Activated naive CD8-positive, alpha-beta T cell treated with anti-CD3 and anti-CD28 coated beads, Interleukin-2, amount 10 ng/mL, durations not matched to agents 7 days and 5 days (primary cell): ENCODE data around the gene SIN3B. TPM values are rescaled to one million over a fixed set of nuclear protein-coding genes. Genes with fewer than 3 reads are reported as not detected.
"Not testable (repeated sequence)": the region's sequence is repeated elsewhere in the genome, so short reads cannot be mapped to it uniquely, and the experiment has no call there.

Experiments
- ATAC-seq: fragments of 150-1000 bp; cut with Tn5 transposase; one replicate; pipeline ENCODE4 v1.10.0; 2021; ENCODE audit warnings: low read depth, moderate library complexity
- POLR2A ChIA-PET: fragments of 350-600 bp; sonication (Branson Sonifier 250); formaldehyde crosslinking; loops from one replicate; lab custom pipeline; 2021; ENCODE audit warnings: antibody characterized with exemption; lab: Charles Lee
- DNase-seq: peaks from one replicate; pipeline ENCODE4 v3.0.0; 2021
- H3K27ac Mint-ChIP-seq: one replicate; pipeline ENCODE4 v1.8.0; 2022; ENCODE audit warnings: mild to moderate bottlenecking, mixed read lengths
- H3K27me3 Mint-ChIP-seq: one replicate; pipeline ENCODE4 v1.8.0; 2022; ENCODE audit warnings: mild to moderate bottlenecking, moderate library complexity, mixed read lengths
- H3K36me3 Mint-ChIP-seq: one replicate; pipeline ENCODE4 v1.8.0; 2021; ENCODE audit warnings: mild to moderate bottlenecking, mixed read lengths
- H3K4me1 Mint-ChIP-seq: one replicate; pipeline ENCODE4 v1.8.0; 2021; ENCODE audit warnings: mixed read lengths
- H3K4me3 Mint-ChIP-seq: one replicate; pipeline ENCODE4 v1.8.0; 2022; ENCODE audit warnings: mild to moderate bottlenecking, moderate library complexity, mixed read lengths
- H3K9me3 Mint-ChIP-seq: one replicate; pipeline ENCODE4 v1.8.0; 2021; ENCODE audit warnings: mixed read lengths
- total RNA-seq, 2 experiments: library from RNA; stranded (reverse); gene quantifications; one replicate each; pipeline ENCODE4 v1.2.3, GENCODE V29; 2021

Gene SIN3B, protein sequence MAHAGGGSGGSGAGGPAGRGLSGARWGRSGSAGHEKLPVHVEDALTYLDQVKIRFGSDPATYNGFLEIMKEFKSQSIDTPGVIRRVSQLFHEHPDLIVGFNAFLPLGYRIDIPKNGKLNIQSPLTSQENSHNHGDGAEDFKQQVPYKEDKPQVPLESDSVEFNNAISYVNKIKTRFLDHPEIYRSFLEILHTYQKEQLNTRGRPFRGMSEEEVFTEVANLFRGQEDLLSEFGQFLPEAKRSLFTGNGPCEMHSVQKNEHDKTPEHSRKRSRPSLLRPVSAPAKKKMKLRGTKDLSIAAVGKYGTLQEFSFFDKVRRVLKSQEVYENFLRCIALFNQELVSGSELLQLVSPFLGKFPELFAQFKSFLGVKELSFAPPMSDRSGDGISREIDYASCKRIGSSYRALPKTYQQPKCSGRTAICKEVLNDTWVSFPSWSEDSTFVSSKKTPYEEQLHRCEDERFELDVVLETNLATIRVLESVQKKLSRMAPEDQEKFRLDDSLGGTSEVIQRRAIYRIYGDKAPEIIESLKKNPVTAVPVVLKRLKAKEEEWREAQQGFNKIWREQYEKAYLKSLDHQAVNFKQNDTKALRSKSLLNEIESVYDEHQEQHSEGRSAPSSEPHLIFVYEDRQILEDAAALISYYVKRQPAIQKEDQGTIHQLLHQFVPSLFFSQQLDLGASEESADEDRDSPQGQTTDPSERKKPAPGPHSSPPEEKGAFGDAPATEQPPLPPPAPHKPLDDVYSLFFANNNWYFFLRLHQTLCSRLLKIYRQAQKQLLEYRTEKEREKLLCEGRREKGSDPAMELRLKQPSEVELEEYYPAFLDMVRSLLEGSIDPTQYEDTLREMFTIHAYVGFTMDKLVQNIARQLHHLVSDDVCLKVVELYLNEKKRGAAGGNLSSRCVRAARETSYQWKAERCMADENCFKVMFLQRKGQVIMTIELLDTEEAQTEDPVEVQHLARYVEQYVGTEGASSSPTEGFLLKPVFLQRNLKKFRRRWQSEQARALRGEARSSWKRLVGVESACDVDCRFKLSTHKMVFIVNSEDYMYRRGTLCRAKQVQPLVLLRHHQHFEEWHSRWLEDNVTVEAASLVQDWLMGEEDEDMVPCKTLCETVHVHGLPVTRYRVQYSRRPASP
- total RNA-seq, result 10 to 100 TPM; 49.3 to 50.3 TPM

DNA sequence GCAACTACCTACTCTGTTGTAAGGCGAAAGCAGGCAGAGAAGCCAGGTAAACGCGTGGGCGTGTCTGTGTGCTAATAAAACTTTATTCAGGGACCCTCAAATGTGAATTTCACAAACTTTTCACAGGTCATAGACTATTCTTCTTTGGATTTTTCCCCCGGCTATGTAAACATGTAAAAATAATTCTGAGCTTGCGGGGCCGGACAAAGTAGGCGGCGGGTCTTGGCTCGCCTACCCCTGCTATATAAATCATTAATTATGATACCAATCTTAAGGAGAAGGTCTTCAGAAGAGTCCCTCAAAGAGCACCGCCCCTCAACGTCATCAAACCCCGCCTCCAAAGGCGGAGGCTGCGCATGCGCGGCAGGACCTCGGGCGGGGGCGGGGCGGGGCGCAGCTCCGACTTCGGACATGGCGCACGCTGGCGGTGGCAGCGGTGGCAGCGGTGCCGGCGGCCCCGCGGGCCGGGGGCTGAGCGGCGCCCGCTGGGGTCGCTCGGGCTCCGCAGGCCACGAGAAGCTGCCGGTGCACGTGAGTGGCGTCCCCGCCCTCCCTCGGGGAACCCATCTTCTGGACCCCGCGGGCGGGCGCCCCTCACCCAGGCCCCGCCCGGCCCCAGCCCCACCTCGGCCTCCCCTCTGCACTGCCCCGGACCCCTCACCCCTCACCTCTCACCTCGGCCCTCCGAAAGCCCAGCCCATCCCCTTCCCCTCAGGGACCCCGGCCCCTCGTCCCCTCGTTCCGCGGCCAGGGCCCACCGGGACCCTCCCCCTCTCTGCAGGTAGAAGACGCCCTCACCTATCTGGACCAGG lies at the start of gene SIN3B:
TSS of gene SIN3B (plus strand) at position 389 of the 812 bp plus-strand sequence. CDS start at position 412, 23 bp downstream.
- POLR2A ChIA-PET, result no interaction called here
- Mint-ChIP-seq H3K4me3 (peak within 1 kb of the TSS; percentile 89), H3K9me3 (peaks cover 2% of the 10 kb centered on the region), H3K27ac (peak within 1 kb of the TSS; percentile 89), H3K4me1 (peaks cover 28% of the 10 kb centered on the region), H3K27me3 (peaks cover 20% of the 10 kb centered on the region), H3K36me3 (peaks cover 14% of the 10 kb centered on the region)
- ATAC-seq, result peak; percentile 86
- DNase-seq, result peak; percentile 93

DNA sequence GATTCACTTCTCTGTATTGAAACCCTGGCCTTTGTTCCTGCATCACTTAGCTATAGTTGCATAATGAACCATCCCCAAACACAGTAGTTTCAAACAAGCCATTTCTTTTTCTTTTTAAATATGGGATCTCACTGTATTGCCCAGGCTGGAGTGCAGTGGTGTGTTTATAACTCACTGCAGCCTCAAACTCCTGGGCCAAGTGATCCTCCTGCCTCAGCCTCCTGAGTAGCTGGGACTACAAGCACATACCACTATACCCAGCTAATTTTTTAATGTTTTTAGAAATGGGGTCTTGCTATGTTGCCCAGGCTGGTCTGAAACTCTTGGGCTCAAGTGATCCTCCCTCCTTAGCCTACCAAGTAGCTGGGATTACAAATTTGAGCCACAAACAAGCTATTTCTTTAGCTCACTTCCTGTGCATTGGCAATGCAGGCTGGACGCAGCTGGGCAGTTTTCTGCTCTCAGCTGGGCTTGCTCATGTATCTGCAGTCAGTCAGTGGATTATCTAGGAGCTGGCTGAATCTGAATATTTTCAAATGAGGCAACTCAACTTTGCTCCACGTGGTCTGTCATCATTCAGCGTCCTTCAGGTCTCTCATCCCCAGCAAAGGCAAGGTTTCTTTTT lies 49.5 kb upstream of the SIN3B start:
- POLR2A ChIA-PET, result interaction anchor here (0.7 kb wide), 1 partner anchor 48 kb away, joined by 3 read pairs; no protein-coding TSS in a partner anchor
- Mint-ChIP-seq H3K27me3 (peaks cover 5% of the 10 kb centered on the region), H3K4me3 (no peak overlapping the region), H3K36me3 (no peaks in the 10 kb centered on the region), H3K9me3 (no peaks in the 10 kb centered on the region), H3K27ac (no peak overlapping the region), H3K4me1 (no peaks in the 10 kb centered on the region)
- DNase-seq (no peak), ATAC-seq (no peak)

DNA sequence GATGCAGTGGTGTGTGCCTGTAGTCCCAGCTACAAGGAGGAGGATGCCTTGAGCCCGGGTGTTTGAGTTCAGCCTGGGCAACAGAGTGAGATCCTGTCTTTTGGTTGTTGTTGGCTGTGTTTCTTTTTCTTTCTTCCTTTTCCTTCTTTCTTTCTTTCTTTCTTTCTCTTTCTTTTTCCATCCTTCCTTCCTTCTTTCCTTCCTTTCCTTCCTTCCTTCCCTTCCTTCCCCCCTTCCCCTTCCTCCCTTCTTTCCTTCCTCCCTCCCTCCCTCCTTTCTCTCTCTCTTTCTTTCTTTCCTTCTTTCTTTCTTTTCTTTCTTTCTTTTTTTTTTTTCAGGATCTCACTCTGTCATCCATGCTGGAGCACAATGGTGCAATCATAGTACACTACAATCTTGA lies 46.5 kb upstream of the SIN3B start:
- Mint-ChIP-seq H3K36me3 (no peaks in the 10 kb centered on the region), H3K27ac (no peak overlapping the region), H3K4me3 (no peak overlapping the region), H3K27me3 (no peaks in the 10 kb centered on the region), H3K9me3 (no peaks in the 10 kb centered on the region), H3K4me1 (no peaks in the 10 kb centered on the region)
- DNase-seq, result no peak
- POLR2A ChIA-PET, result no interaction called here
- no peak for ATAC-seq

DNA sequence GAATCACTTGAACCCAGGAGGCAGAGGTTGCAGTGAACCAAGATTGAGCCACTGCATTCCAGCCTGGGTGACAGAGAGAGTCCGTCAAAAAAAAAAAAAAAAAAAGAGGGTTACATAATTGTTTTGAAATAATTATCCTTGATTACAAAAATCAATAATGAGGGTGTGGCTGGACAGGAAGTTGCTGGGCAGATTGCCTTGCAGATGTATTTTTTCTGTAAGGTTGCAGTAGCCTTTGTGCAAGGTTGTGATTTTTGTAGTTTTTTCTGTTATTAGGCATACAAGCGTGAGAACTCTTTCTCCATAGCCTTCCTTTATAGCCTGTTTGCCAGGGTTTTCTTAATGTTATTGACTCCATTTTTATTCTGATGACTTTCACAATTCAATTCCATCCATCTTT lies 40.7 kb upstream of the SIN3B start:
- POLR2A ChIA-PET, result no interaction called here
- no peaks in the 10 kb centered on the region for H3K36me3 Mint-ChIP-seq
- ATAC-seq (no peak), DNase-seq (no peak)
- no peaks in the 10 kb centered on the region for H3K27me3 Mint-ChIP-seq
- peaks cover 2% of the 10 kb centered on the region for H3K9me3 Mint-ChIP-seq
- H3K4me1 Mint-ChIP-seq, result no peaks in the 10 kb centered on the region
- H3K4me3 Mint-ChIP-seq, result no peak overlapping the region
- H3K27ac Mint-ChIP-seq, result no peak overlapping the region

DNA sequence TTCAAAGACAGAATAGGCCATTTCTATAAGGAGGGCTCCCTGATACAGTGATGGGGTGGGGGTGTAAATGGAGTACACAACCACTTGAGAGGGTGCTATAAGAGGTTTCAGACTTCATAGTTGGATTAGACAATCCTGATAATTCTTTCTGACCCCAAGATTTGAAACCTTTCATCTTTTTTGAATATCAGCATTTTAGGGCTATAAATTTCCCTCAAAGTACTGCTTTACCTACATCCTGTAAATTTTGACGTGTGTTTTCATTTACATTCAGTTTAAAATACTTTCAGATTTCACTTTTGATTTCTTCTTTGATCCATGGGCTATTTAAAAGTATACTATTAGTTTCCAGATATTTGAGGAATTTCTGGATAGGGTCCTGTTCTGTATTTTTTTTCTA lies 40.0 kb upstream of the SIN3B start:
- Mint-ChIP-seq H3K4me1 (no peaks in the 10 kb centered on the region), H3K27me3 (no peaks in the 10 kb centered on the region), H3K9me3 (peaks cover 2% of the 10 kb centered on the region), H3K4me3 (no peak overlapping the region), H3K27ac (no peak overlapping the region), H3K36me3 (no peaks in the 10 kb centered on the region)
- DNase-seq (no peak), ATAC-seq (no peak)
- POLR2A ChIA-PET, result no interaction called here

DNA sequence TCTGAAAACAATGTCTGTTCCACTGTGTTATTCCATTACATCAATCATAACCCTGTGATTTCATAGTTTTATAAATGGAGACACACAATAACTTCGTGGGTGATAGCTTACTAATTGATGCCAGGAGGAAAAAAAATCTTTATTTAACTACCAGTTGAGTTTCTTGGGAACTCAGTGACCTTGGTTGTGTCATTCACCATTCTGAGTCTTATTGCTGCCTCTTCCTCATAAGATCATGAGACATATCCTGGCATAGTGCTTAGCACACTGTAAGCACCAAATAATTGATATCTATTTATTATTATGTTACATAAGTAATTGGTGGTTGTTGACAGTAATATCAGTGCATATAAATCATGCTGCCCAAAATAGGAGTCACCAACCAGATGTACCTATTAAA lies 39.1 kb upstream of the SIN3B start:
- no peak overlapping the region for H3K27ac Mint-ChIP-seq
- DNase-seq, result no peak
- no peak overlapping the region for H3K4me3 Mint-ChIP-seq
- peaks cover 2% of the 10 kb centered on the region for H3K9me3 Mint-ChIP-seq
- no peaks in the 10 kb centered on the region for H3K36me3 Mint-ChIP-seq
- POLR2A ChIA-PET, result no interaction called here
- no peaks in the 10 kb centered on the region for H3K27me3 Mint-ChIP-seq
- ATAC-seq, result no peak
- H3K4me1 Mint-ChIP-seq, result no peaks in the 10 kb centered on the region

DNA sequence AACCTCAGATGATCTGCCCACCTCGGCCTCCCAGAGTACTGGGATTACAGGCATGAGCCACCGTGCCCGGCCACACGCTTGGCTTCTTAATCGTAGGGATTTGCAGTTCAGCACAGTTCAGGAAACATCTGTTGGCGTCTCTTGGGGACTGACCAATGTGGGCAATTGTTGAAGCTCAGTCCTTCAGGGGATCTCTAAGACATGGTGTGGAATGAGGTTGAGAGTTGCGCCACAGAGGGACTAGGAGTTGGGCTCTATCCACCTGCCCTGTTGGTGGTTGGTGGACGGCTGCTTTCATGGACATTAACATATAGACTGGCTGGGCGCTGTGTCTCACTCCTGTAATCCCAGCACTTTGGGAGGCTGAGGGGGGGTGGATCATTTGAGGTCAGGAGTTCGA lies 37.3 kb upstream of the SIN3B start:
- Mint-ChIP-seq H3K27me3 (no peaks in the 10 kb centered on the region), H3K4me1 (no peaks in the 10 kb centered on the region), H3K4me3 (no peak overlapping the region), H3K9me3 (peaks cover 11% of the 10 kb centered on the region), H3K36me3 (no peaks in the 10 kb centered on the region), H3K27ac (no peak overlapping the region)
- POLR2A ChIA-PET, result no interaction called here
- ATAC-seq, result no peak
- no peak for DNase-seq

DNA sequence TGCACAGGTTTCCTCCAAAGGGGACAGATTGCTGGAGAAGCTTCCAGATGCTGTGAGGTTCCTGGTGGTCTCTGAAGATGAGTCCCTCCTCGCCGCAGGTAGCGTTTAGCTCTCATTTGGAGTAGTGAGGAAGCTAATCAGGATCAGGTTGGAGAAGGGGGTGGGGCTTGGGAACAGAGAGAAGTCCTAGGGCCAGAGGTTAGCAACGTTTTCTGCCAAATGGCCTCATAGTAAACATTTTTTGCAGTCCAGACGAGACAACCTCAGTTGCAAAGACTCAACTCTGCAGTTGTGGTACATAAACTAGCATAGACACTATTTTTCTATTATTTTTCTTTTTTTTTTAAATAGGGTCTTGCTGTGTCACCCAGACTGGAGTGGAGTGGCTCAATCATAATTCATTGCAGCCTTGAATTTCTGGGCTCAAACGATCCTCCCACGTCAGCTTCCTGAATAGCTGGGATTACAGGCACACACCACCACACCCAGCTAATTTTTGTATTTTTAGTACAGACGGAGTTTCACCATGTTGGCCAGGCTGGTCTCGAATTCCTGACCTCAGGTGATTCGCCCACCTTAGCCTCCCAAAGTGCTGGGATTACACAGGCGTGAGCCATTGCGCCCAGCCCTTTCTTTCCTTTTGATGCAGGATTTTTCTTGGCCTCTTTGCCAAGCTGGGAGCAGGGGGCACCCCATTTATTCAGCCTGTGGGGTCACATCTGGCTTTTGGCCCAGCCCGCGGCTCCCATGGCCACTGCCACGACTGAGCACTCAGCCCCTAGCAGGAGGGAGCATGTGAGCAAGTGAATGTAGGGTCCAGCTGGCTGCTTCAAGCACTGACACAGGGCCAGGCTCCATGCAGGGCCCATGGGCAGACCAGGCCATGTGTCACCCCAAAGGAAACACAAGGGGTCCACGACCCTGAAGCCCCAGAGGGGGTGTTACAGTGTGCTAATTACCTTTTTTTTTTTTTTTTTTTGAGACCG lies 34.4 kb upstream of the SIN3B start:
- no peak for DNase-seq
- no peak for ATAC-seq
- Mint-ChIP-seq H3K36me3 (no peaks in the 10 kb centered on the region), H3K9me3 (peaks cover 14% of the 10 kb centered on the region), H3K4me1 (no peaks in the 10 kb centered on the region), H3K27ac (no peak overlapping the region), H3K4me3 (no peak overlapping the region), H3K27me3 (no peaks in the 10 kb centered on the region)
- POLR2A ChIA-PET, result no interaction called here

DNA sequence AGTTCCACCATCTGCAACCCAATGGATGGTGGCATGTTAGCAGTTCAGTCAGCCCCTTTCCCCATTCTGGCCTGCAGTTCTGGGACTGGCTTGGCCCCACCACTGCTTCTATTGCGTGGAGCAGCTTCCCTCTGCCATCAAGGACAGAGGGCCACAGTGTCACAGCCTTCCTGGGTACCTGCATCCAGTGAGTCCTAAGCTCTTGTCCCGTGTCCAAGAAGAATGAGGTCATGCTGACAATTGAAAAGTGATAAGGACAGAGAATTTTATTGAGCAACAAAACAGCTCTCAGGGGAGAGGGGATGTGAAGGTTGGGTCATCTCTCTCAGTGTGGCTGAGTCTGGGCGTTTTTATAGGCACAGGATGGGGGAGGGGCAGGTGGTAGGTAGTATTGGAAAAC lies 33.5 kb upstream of the SIN3B start:
- Mint-ChIP-seq H3K9me3 (peaks cover 11% of the 10 kb centered on the region), H3K27me3 (no peaks in the 10 kb centered on the region), H3K27ac (no peak overlapping the region), H3K4me1 (no peaks in the 10 kb centered on the region), H3K4me3 (no peak overlapping the region), H3K36me3 (no peaks in the 10 kb centered on the region)
- ATAC-seq, result no peak
- POLR2A ChIA-PET, result no interaction called here
- DNase-seq, result no peak

DNA sequence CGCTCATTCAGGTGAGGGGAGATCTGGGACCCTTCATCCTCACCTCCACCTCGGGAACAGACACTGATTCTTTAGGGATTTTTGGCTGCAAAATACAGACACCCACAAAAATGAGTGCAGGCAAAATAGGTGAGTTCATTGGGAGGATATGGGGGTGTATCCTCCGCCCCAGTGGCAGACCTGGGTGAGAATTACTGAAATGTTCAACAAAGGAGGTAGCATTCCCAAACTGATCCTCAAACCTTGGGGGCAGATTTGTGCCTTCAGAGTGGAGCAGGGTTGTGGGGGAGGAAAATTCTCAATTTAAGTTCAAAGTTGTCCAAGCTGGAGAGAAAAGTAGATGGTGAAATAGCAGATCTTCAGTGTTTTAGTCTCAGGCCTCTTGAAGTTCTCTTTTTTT lies 31.3 kb upstream of the SIN3B start:
- Mint-ChIP-seq H3K36me3 (no peaks in the 10 kb centered on the region), H3K9me3 (peaks cover 11% of the 10 kb centered on the region), H3K27me3 (no peaks in the 10 kb centered on the region), H3K4me3 (no peak overlapping the region), H3K27ac (no peak overlapping the region), H3K4me1 (no peaks in the 10 kb centered on the region)
- ATAC-seq, result no peak
- POLR2A ChIA-PET, result no interaction called here
- DNase-seq, result no peak

DNA sequence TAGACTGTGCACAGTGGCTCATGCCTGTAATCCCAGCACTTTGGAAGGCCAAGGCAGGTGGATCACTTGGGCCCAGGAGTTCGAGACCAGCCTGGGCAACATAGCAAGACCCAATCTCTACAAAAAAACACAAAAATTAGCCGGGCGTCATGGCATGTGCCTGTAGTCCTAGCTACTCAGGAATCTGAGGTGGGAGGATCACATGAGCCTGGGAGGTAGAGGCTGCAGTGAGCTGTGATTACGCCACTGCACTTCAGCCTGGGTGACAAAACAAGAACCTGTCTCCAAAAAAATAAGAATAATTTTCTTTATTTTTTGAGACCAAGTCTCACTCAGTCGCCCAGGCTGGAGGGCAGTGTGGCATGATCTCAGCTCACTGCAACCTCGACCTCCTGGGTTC lies 30.9 kb upstream of the SIN3B start:
- ATAC-seq, DNase-seq, H3K4me3 Mint-ChIP-seq, H3K4me1 Mint-ChIP-seq, H3K36me3 Mint-ChIP-seq, H3K27me3 Mint-ChIP-seq, POLR2A ChIA-PET, H3K27ac Mint-ChIP-seq: not testable (repeated sequence)
- H3K9me3 Mint-ChIP-seq, result peaks cover 11% of the 10 kb centered on the region

DNA sequence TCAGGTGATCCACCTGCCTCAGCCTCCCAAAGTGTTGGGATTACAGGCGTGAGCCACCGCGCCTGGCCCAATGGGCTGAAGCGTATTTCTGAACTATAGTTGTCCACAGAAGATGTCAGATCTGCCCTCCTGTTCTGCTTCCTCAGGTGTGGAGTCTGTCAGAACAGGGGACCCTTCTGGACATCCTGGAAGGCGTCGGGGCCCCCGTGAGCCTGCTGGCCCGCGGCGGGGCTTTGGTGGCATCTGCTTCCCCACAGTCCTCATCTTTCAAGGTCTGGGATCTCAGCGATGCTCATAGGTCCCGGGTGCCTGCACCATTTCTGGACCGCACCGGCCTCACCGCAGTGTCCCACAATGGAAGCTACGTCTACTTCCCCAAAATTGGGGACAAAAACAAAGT lies 29.5 kb upstream of the SIN3B start:
- no peak for DNase-seq
- POLR2A ChIA-PET, result no interaction called here
- ATAC-seq, result no peak
- Mint-ChIP-seq H3K36me3 (no peaks in the 10 kb centered on the region), H3K27me3 (no peaks in the 10 kb centered on the region), H3K9me3 (peaks cover 11% of the 10 kb centered on the region), H3K4me3 (no peak overlapping the region), H3K4me1 (no peaks in the 10 kb centered on the region), H3K27ac (no peak overlapping the region)
